ENCODE data around the gene CALHM6. TPM values are rescaled to one million over a fixed set of nuclear protein-coding genes. Genes with fewer than 3 reads are reported as not detected.

CALHM6 gene
- total RNA-seq, 6 donors from 2014 or later, result 2.7 to 23.0 (median 7.1) TPM; not detected in 2

- TF ChIP-seq POLR2AphosphoS5 (IDR thresholded peaks at IDR 0.05) (no peak), CTCF (IDR thresholded peaks at IDR 0.05) (no peak), POLR2A (IDR thresholded peaks at IDR 0.05) (no peak), EP300 (IDR thresholded peaks at IDR 0.05) (no peak)
- no peak overlapping the region for H3K27ac ChIP-seq
- no peak overlapping the region for H3K4me3 ChIP-seq
- H3K27me3 ChIP-seq, result no peaks in the 10 kb centered on the region
- ATAC-seq (ENCODE audit: low FRiP score in 2 of 2) (no peak), DNase-seq (no peak)
- no peaks in the 10 kb centered on the region for H3K4me1 ChIP-seq
- WGBS, 2 donors, result 83 to 92% methylated on average over 1 of the region's 1 CpG
- no peaks in the 10 kb centered on the region for H3K9me3 ChIP-seq
- peaks cover 0 to 18% (median 5%) of the 10 kb centered on the region in 4 donors for H3K36me3 ChIP-seq
Measured at GRCh38 chr6:116434056-116434725, 27.0 kb upstream of the CALHM6 start.

GRCh38 chr6:116436586-116436985 is 24.6 kb upstream of the CALHM6 start:
- ATAC-seq (ENCODE audit: low FRiP score in 2 of 2) (no peak), DNase-seq (no peak)
- H3K27me3 ChIP-seq, result no peaks in the 10 kb centered on the region
- H3K4me3 ChIP-seq, result no peak overlapping the region
- no peaks in the 10 kb centered on the region for H3K4me1 ChIP-seq
- peaks cover 0 to 12% (median 5%) of the 10 kb centered on the region in 4 donors for H3K36me3 ChIP-seq
- TF ChIP-seq POLR2A (IDR thresholded peaks at IDR 0.05), result no peak
- no peak for TF ChIP-seq POLR2AphosphoS5 (IDR thresholded peaks at IDR 0.05)
- no peak for TF ChIP-seq EP300 (IDR thresholded peaks at IDR 0.05)
- TF ChIP-seq CTCF (IDR thresholded peaks at IDR 0.05), result no peak
- WGBS, 2 donors, result 93 to 98% methylated on average over 5 to 7 of the region's 7 CpGs
- no peak overlapping the region for H3K27ac ChIP-seq
- H3K9me3 ChIP-seq, result no peaks in the 10 kb centered on the region

GRCh38 chr6:116437656-116438055 is 23.5 kb upstream of the CALHM6 start:
- Histone ChIP-seq H3K27ac (no peak overlapping the region), H3K9me3 (no peaks in the 10 kb centered on the region), H3K4me3 (no peak overlapping the region), H3K4me1 (no peaks in the 10 kb centered on the region), H3K27me3 (no peaks in the 10 kb centered on the region), H3K36me3 (peaks cover 0 to 12% (median 2%) of the 10 kb centered on the region in 4 donors)
- no peak for ATAC-seq (ENCODE audit: low FRiP score in 2 of 2)
- DNase-seq, result no peak
- TF ChIP-seq EP300 (IDR thresholded peaks at IDR 0.05) (no peak), POLR2AphosphoS5 (IDR thresholded peaks at IDR 0.05) (no peak), CTCF (IDR thresholded peaks at IDR 0.05) (no peak), POLR2A (IDR thresholded peaks at IDR 0.05) (no peak)

GRCh38 chr6:116438590-116439448 is 22.4 kb upstream of the CALHM6 start:
- Histone ChIP-seq H3K36me3 (peaks cover 0 to 9% (median 2%) of the 10 kb centered on the region in 4 donors), H3K27ac (no peak overlapping the region), H3K4me3 (no peak overlapping the region), H3K9me3 (no peaks in the 10 kb centered on the region), H3K27me3 (no peaks in the 10 kb centered on the region), H3K4me1 (peaks cover 0 to 2% (median under 1%) of the 10 kb centered on the region in 4 donors)
- TF ChIP-seq EP300 (IDR thresholded peaks at IDR 0.05) (no peak), POLR2A (IDR thresholded peaks at IDR 0.05) (no peak), CTCF (IDR thresholded peaks at IDR 0.05) (no peak), POLR2AphosphoS5 (IDR thresholded peaks at IDR 0.05) (no peak)
- ATAC-seq (ENCODE audit: low FRiP score in 2 of 2) (no peak), DNase-seq (no peak)
- WGBS, 2 donors, result 60 to 65% methylated on average over 6 of the region's 6 CpGs
